Measurements from ENCODE around the gene ASTL.

ASTL gene

GRCh38 chr2:96083064-96083939 lies 55.0 kb downstream of the ASTL start:
- DNase-seq (ENCODE audit: low spot score), result no peak

- no peak for DNase-seq (ENCODE audit: low spot score)
Measured at GRCh38 chr2:96082211-96083063, 55.9 kb downstream of the ASTL start.

- DNase-seq (ENCODE audit: low spot score), result no peak
Measured at GRCh38 chr2:96081042-96081441, 57.3 kb downstream of the ASTL start.

- no peak for DNase-seq (ENCODE audit: low spot score)
Measured at GRCh38 chr2:96075199-96075771, 63.0 kb downstream of the ASTL start.

- DNase-seq (ENCODE audit: low spot score), result no peak
Measured at GRCh38 chr2:96074156-96074555, 64.1 kb downstream of the ASTL start.

- no peak for DNase-seq (ENCODE audit: low spot score)
Measured at GRCh38 chr2:96073170-96073775, 65.0 kb downstream of the ASTL start.
